GM21423 (cell line): ENCODE data around the gene INPP4B.

Experiments used
- ATAC-seq: cut with Tn5 transposase; IDR thresholded peaks from one replicate; pipeline ENCODE4 v1.9.1; 2021; ENCODE audit warnings: mild to moderate bottlenecking, moderate library complexity; ENCODE audit not compliant: unreplicated experiment

The INPP4B gene

GRCh38 chr4:142846108-142846728, at the start of gene INPP4B:
Gene INPP4B, minus strand, starts transcription at chr4:142846301.
- ATAC-seq = peak; percentile 37

GRCh38 chr4:142893012-142893411, 46.9 kb upstream of the INPP4B start:
- ATAC-seq = no peak

- no peak for ATAC-seq
These were observed 40.5 kb upstream of the INPP4B start for GRCh38 chr4:142886566-142886965.

DNA sequence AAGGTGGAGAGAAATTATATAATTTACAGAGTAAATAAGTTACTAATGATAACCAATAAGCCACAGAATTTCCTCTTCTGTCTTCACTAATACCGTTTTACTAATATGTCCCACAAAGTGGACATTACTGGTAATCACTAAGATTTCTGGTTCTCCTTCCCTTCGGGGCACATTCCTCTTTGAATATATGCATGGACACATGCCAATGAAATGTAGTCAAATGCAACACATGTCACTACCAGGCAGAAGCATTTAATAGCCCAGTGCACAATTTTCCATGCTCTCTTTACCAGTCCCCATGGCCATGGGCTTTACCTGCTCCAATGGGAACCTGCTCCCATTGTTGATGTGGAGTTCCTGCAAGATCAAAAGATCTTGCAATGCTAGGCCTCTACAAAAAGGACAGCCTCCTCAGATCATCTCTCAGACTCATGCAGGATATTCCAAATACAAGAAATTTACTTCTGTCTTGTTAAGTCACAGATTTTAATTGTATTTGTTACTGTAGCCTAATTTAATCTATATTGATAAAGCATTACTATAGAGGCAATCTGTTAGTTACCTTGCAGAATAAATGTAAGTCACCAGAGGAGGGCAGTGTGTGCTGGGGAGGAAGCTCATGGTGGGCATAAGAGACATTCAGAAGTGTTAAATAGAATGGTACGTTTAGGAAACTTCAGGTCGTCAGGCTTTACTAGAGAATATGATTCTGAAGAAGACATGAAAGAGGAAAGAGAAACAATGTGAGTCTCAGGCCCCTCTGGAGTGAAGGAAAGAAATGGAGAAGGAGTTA, 37.1 kb upstream of the INPP4B start:
- no peak for ATAC-seq

- ATAC-seq = no peak
These were observed 36.1 kb upstream of the INPP4B start for GRCh38 chr4:142882159-142882558.

GRCh38 chr4:142881331-142881730, 35.2 kb upstream of the INPP4B start:
- no peak for ATAC-seq

DNA sequence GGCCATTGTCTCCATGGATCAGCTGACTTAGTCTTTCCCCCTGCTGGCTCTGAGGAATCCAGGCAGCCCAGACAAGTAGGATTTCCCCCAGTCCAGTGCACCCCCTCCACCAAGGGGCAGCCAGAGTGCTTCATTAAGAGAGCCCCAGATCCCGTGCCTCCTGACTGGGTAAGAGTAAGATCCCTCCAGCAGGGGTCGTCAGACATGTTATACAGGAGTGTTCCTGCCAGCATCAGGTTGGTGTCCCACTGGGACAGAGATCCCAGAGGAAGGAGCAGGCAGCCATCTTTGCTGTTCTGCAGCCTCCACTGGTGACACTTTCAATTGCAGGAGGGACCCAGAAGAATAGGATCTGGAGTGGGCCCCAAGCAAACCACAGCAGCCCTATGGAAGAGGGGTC, 29.0 kb upstream of the INPP4B start:
- no peak for ATAC-seq

GRCh38 chr4:142874684-142875083, 28.6 kb upstream of the INPP4B start:
- no peak for ATAC-seq

DNA sequence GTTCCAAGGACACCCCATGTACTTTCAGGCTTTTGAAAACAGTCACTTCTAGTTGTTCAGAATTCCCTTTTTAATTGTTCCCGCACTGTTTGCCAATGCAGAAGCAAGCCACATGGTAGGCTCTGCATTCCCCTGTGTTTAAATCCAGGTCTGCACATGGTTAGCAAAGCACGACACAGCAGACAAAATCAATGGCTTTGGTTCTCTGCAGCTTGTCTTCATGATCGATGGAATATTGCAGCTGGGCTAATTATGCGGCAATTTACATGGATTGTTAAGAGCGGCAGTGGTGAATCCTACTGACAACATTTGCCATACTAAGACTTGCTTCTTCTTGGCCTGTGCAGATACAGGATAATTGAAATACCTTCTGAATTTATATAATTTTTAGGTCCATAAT, 20.6 kb upstream of the INPP4B start:
- no peak for ATAC-seq

GRCh38 chr4:142861351-142861750, 15.2 kb upstream of the INPP4B start:
- ATAC-seq = no peak

- no peak for ATAC-seq
These were observed 12.9 kb upstream of the INPP4B start for GRCh38 chr4:142858965-142859364.

GRCh38 chr4:142858446-142858845, 12.3 kb upstream of the INPP4B start:
- no peak for ATAC-seq

DNA sequence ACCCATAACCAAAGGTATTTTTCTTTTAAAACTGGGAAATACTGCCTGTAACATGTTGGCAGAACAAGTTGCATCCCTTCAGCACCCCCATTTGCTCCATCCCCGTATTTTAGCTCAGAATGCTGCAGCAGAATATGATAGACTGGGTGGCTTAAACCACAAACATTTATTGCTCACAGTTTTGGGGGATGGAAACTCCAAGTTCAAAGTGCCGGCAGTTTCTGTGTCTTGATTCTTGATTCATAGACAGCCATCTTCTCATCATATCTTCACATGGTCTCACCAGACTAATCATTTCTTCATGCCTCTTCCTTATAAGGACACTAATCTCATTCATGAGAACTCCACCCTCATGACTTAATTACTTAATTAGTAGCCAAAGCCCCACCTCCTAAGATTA, 10.5 kb upstream of the INPP4B start:
- no peak for ATAC-seq

DNA sequence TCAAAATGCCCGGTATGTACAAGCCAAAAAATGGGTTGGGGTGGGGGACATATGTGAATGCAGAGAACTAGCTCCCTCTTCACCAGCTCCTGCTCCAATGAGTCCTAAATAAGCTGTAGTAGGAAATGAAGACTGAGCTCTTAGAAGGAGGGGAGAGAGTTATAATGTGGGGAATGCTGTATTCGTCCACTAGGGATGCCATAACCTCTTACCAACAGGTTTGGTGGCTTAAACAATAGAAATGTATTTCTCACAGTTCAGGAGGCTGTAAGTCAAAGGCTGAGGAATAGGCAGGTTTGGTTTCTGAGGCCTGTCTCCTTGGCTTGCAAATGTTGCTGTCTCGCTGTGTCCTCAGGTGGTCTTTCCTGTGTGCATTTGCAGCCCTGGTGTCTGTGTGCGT, 4.4 kb upstream of the INPP4B start:
- no peak for ATAC-seq

GRCh38 chr4:142846729-142847596, 862 bp upstream of the INPP4B start:
- ATAC-seq = peak; percentile 70

GRCh38 chr4:142845293-142846107, 601 bp downstream of the INPP4B start:
- no peak for ATAC-seq

GRCh38 chr4:142844782-142845181, 1.3 kb downstream of the INPP4B start:
- no peak for ATAC-seq

DNA sequence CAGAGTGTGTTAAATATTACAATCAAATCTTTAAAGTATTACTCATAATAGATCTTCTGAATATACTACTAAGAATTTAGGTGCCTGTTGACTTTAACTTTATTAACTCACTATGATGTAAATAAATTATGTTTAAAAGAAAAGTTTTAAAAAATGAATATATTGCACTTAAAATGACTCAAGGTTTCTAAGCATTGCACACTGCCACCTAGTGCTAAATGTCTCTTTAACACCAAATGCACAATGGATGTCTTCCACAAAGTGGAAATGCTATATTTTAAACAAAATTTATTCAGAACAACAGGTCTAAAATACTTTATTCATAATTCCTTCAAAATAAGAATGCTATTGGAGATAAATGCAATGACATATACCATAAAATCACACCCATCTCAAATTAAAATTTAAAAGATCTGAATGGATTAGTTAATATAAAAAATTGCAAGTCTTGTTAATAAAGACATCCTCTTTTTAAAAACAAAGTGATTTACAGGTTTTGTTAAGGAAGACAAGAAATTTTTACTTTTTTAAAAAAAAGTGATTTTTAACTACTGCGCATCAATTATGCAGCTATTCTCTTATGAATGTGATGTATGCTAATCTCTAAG, 5.5 kb downstream of the INPP4B start:
- ATAC-seq = no peak

DNA sequence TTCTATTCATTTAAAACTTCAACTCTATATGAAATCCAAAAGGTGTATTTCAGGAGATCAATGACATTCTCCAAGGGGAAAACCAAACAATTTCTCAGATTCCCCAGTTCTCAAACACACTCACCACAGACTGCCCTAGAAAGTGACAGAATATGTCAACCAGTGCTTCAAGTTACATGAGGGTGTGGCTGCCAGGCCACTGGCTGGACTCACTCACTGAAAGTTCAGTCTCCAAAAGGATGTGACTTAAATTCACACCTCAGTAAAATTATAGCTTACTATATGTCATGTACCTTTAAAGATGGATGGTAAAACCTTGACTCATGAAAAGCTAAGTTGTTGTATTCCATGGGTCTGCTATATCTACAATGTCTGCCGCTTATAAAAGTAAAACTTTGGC, 7.3 kb downstream of the INPP4B start:
- ATAC-seq = no peak

DNA sequence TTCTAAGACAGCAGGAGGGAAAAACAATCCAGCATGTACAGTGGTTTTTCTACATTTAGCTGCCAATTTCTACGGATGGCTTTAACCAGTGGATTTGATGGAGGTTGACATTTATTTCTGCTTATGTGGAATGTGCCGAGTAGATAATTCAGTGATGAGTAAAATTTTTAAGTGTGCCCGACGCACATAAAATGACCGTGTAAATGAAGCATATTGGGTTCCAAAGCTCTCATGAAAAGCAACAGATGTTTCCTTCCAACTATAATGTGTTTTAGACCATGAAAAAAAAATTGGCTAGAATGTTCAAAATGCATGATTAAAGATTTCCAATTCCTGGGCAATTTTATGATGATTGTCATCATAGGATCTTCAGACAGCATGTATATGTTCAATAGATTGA, 14.1 kb downstream of the INPP4B start:
- no peak for ATAC-seq
